HG02970 (cell line): ENCODE results near the gene USO1.
"Not testable (repeated sequence)": the region's sequence is repeated elsewhere in the genome, so short reads cannot be mapped to it uniquely, and the experiment has no call there.

ENCODE experiments used
- ATAC-seq: cut with Tn5 transposase; IDR thresholded peaks from one replicate; pipeline ENCODE4 v1.9.1; 2021; ENCODE audit warnings: mild to moderate bottlenecking, moderate library complexity, moderate number of reproducible peaks; ENCODE audit not compliant: unreplicated experiment, low FRiP score

The USO1 gene

DNA sequence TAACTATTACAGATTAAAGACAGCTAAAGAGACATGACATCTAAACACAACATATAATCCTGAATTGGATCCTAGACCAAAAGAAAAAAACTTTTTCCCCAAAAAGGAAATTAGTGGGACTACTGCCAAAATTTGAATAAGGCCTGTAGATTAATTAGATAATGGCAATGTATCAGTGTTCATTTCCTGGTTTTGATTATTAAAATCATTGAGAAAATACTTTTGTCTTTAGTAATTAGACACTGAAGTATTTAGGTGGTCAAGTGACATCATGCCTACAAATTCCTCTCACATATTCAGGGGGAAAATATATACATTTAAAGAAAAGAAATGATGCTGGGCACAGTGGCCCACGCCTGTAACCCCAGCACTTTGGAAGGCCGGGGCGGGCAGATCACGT, 10.4 kb upstream of the USO1 start:
- ATAC-seq: no peak

DNA sequence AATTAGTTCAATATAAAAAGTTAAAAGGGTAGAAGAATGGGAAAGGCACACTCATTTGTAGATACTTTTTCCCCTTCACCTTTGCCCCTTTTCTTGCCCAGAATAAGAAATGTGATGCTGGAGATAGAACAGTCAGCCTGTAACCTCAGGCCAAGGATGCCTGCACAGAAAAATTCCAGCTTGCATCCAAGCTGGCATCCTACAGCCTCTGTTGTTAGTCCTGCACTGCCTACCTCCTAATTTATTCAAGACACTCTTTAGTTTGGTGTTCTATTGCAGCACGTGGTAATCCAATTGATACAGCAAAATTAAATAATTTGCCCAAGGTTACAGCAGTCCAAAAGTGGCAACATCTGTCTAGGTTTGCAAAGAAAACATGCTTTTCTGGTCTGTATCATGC, 9.7 kb upstream of the USO1 start:
- no peak for ATAC-seq

DNA sequence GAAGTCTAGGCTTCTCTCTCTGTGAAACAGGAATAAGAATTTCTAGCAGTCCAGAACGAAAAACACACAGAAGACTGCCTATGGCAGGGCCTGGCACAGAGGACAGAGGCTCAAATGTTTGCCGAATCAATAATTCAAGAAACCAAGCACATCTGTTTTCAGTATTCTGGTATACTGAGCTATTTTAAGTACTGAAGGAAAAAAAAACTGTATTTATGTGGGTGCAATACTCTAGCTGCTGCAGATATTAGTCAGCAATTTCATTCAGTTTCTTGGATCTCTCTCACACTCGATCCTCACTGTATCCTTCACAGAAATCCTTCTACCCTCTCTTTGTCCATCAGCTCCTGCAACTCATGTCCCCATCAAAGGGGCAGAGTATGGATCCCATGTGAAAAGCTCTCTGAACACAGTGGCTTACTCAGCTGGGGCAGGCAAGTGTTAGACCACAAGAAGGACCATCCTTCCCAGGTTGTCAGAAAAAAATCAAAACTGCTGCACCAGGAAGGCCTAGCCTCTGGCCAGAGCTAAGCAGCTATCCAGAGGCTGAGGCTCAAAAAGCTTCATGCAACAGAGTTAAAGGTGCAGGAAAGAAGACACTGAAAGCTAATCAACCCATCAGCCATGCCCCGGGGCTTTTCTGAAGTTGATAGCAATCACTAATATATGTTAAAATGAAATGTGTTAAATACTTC, 9.1 kb upstream of the USO1 start:
- no peak for ATAC-seq

- not testable (repeated sequence) for ATAC-seq
Measured at GRCh38 chr4:75716054-75716453, 8.3 kb upstream of the USO1 start.

DNA sequence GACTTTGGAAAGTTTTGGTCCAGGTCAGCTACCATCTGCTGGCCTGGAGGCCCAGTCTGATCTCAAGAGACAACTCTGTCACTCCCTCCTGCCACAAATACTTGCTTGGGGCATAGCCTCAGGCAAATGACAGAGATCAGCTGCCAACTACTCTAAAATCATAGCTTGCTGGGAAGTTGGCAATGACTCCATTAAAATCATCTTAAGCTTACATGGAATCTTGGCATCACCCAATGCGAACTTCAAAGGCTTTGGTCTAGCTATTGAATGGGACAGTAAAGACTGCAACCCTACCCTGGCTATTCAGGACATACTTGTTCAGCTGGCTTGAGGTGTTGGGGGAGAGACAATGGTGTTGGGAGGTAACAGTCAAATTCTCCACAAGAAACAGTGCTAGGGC, 7.0 kb upstream of the USO1 start:
- no peak for ATAC-seq

DNA sequence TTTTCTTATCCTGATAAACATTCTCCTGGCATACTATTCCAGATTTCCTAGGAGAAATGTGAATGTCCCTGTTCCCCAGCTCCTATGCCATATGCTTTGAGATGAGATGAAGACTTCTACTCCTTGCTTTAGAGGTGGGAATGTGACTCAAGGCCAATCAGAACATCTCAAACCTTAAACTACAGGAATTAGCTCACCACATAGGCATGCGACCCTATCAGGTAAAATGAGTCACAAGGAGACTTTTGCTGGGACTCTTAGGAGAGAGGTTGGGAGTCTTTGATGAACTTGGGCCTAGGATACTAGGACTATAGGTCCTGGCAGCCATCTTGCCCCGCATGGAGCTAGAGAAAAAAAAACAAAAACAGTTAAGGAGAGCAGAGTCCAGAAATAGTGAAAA, 5.8 kb upstream of the USO1 start:
- ATAC-seq: no peak

DNA sequence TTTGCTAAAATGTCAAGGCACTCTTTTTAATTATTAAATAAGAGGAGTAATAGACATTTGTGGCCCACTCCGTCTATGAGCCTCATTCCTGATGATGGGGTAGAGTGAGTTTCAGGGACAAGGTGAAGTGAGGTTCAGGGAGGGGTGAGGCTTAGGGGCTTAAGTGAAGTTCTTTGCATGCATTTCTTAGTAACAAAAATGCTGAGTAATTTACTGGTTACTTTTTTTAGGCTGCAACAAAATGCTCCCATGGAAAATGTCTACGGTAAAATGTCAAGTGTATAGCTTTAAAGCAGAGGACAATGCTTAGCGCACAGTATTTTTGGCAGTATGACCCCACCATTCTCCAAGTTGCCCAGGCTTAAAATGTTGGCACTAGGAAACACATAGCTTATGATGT, 2.0 kb upstream of the USO1 start:
- ATAC-seq: no peak

DNA sequence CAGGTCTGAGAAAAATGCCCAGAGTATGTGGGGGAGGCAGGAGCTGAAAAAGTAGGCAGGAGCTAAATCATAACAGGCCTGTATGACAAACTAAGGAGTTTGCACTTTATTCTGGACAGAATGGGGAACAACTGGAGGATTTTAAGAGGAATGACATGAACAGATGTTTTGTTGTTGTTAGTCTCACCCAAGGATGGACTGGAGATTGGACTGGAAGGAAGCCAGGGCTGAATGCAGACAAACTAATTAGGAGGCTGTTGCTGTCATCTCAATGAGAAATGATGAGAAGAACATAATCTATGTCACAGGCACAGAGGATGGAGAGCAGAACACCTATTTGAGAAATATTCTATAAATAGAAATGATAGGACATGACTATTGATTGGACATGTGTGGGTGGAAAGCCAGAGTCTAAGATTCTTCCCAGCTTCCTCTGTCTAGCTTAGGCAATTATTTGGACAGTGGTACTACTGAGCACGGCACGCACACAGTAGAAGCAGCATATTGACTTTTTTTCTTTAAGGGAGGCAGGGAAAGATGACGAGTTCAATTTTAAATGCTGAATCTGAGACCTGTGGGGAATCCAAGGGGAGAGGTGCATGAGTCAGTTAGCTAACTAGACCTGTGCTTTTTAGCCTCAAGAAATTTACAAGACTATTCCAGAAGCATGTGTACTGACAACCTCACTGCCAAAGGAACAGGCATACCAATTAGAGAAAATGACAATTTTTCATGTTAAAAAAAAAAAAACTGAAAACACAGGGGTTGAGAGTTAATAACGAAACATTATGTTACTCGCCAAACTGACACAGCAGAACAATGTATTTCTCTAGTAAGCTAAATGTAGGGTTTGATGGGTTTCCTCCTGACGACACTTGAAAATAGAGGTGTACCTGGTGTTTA, 963 bp upstream of the USO1 start:
- no peak for ATAC-seq

GRCh38 chr4:75724867-75725724, 719 bp downstream of the USO1 start:
- ATAC-seq: peak; percentile 44

- not testable (repeated sequence) for ATAC-seq
Measured at GRCh38 chr4:75725942-75726538, 1.7 kb downstream of the USO1 start.

GRCh38 chr4:75726577-75726976, 2.2 kb downstream of the USO1 start:
- no peak for ATAC-seq

- no peak for ATAC-seq
Measured at GRCh38 chr4:75727073-75727472, 2.7 kb downstream of the USO1 start.

DNA sequence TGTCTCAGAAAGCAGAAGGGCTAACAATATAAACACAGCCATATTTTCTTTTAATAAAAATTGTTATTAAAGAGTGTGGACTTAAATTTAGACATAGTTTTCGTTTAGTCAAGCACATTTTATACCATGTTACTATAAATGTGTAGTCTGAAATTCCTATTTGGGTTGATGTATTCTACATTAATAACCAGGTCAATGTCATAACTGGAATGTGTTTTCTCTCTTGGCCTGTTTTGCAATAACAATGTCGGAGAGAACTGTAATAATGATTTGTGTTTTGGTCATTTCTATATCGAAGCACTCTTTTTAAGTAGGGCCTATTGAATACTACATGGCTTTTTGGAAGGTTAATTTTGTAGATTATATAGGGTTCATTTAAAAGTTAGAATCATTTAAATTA, 5.5 kb downstream of the USO1 start:
- no peak for ATAC-seq

DNA sequence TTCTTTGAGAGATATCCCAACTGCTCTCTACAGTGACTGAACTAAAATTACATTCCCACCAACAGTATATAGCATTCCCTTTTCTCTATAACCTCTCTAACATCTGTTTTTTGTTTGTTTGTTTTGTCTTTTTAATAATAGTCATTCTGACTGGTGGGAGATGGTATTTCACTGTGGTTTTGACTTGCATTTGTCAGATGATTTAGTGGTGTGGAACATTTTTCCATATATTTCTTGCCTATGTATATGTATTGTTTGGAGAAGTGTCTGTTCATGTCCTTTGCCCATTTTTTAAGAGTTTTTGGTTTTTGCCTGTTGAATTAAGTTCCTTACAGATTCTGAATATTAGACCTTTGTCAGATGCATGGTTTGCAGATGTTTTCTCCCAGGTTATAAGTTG, 9.0 kb downstream of the USO1 start:
- no peak for ATAC-seq

- ATAC-seq: no peak
Measured at GRCh38 chr4:75735525-75735924, 11.1 kb downstream of the USO1 start.

DNA sequence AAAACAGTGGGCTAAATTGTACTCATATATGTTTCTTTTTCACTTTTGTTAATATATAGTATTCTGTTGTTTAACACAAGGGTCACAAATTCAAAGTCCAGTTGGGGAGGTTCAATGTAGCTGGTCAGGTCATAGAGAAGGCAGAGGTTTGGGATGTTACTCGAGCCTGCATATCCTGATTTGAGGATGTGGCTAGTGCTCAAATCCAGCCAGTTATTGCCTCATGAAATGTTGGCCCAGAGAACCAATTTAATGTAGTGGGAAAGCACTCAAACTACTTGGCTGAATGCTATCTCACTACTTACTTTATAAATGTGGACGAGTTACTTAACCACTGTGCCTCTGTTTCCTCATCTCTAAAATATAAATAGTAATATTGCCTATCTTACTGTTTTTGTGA, 12.5 kb downstream of the USO1 start:
- ATAC-seq: no peak

- ATAC-seq: no peak
Measured at GRCh38 chr4:75737398-75737797, 13.0 kb downstream of the USO1 start.

GRCh38 chr4:75741027-75741426, 16.6 kb downstream of the USO1 start:
- ATAC-seq: no peak

GRCh38 chr4:75742451-75742850, 18.1 kb downstream of the USO1 start:
- ATAC-seq: no peak

DNA sequence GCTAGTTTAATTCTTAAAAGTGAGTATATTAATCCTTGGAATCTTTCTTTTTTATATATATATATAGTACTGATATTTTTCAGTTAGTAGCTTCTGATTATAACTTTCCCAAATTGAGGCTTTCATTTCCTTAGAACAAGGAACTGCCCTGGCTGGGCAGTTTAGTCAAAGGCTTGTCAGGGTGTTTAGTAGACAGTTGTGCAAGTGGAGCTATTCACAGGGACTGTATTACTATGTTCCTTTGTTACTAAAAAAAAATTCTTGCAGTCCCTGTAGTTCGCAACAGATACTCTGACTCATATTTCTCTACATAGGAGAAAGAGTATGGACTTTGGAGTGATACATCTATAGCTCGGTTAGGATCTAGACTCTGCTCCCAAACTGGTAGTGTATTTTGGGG, 20.8 kb downstream of the USO1 start:
- no peak for ATAC-seq
